H1 (cell line): ENCODE measurements around the gene SF3A2. TPM values are rescaled to one million over a fixed set of nuclear protein-coding genes. Genes with fewer than 3 reads are reported as not detected.
A peak's percentile ranks its signal among the peaks of the same experiment; 100 is the strongest.

Experiments used
- ATF2 ChIP-seq: IDR thresholded peaks from 2 replicates; pipeline ENCODE4 v1.6.1; 2012; ENCODE audit warnings: low read length, inconsistent platforms
- E2F6 ChIP-seq: IDR thresholded peaks from 2 replicates; pipeline ENCODE4 v1.6.1; 2012; ENCODE audit warnings: inconsistent platforms
- FOSL1 ChIP-seq: IDR thresholded peaks from 2 replicates; pipeline ENCODE4 v1.6.1; 2011; ENCODE audit warnings: mild to moderate bottlenecking, low read depth, low read length, moderate library complexity; ENCODE audit not compliant: insufficient read depth
- GTF2F1 ChIP-seq: IDR thresholded peaks from 2 replicates; pipeline ENCODE4 v1.6.1; 2012; ENCODE audit warnings: low read depth, low read length, improper control_type of control experiment, borderline replicate concordance
- KDM5A ChIP-seq: fragments of 200-600 bp; IDR thresholded peaks from 2 replicates; pipeline ENCODE4 v1.7.1; 2012; ENCODE audit warnings: mild to moderate bottlenecking, low read length, inconsistent platforms, mixed read lengths
- NRF1 ChIP-seq: IDR thresholded peaks from 2 replicates; pipeline ENCODE4 v1.6.1; 2011; ENCODE audit warnings: mild to moderate bottlenecking, low read depth, low read length, improper control_type of control experiment
- POU5F1 ChIP-seq: IDR thresholded peaks from 2 replicates; pipeline ENCODE4 v1.6.1; 2011; ENCODE audit warnings: low read depth, mild to moderate bottlenecking, low read length, moderate library complexity
- RAD21 ChIP-seq, 2 experiments: IDR thresholded peaks in 1 of 2; conservative IDR thresholded peaks in 1 of 2; 2 replicates each; pipeline ENCODE4 v1.6.1; 2011; ENCODE audit warnings: low read depth in 2 of 2, low read length in 2 of 2, improper control_type of control experiment in 1 of 2, inconsistent platforms in 1 of 2, mild to moderate bottlenecking in 1 of 2, moderate library complexity in 1 of 2
- RBBP5 ChIP-seq: IDR thresholded peaks from 2 replicates; pipeline ENCODE4 v1.7.1; 2012; ENCODE audit warnings: low read depth, mild to moderate bottlenecking, inconsistent platforms, low read length, moderate library complexity, borderline replicate concordance
- SIX5 ChIP-seq: IDR thresholded peaks from 2 replicates; pipeline ENCODE4 v1.6.1; 2011; ENCODE audit warnings: mild to moderate bottlenecking, low read depth, low read length
- SP2 ChIP-seq: IDR thresholded peaks from 2 replicates; pipeline ENCODE4 v1.6.1; 2012; ENCODE audit warnings: mild to moderate bottlenecking, low read length, inconsistent platforms
- TCF12 ChIP-seq: IDR thresholded peaks from 2 replicates; pipeline ENCODE4 v1.6.1; 2011; ENCODE audit warnings: low read depth, mild to moderate bottlenecking, low read length
- ZNF274 ChIP-seq: IDR thresholded peaks from 2 replicates; pipeline ENCODE4 v1.7.0; 2012; ENCODE audit warnings: low read length, borderline replicate concordance; ENCODE audit errors: extremely low read depth
- polyA plus RNA-seq, 7 experiments: library from polyadenylated mRNA; depleted of rRNA in 3 of 7; stranded (reverse) in 5 of 7; unstranded in 2 of 7; fragments of >200 nt in 5 of 7; fragments of 200-250 nt in 2 of 7; gene quantifications; 1 replicate in 5 of 7; 2 replicates in 1 of 7; 4 replicates in 1 of 7; pipeline versions ENCODE4 v1.2.1 to v1.2.3, GENCODE V29; 2011 to 2013; ENCODE audit warnings: missing spikeins in 2 of 7, mixed read lengths in 2 of 7
- total RNA-seq: library from RNA; stranded (reverse); fragmentation: NEBNext Ultra II Directional; extraction: Animal tissue kit (Norgen Biotek cat#: 25700); gene quantifications from 2 replicates; pipeline ENCODE4 v1.2.1, GENCODE V29; 2021
- TF ChIP-seq, protein P1 (sequence below): IDR thresholded peaks from 2 replicates; pipeline ENCODE4 v1.6.1; 2012; ENCODE audit warnings: inconsistent platforms

Gene SF3A2
- total and polyA plus RNA-seq, 2 of the 8 experiments (the other 6 are each of a cell fraction or from before 2014, with no cell fraction given) = 15.3 to 146 TPM

- no peak for TF ChIP-seq E2F6
- TF ChIP-seq FOSL1 = no peak
- no peak for TF ChIP-seq RBBP5
- TF ChIP-seq RAD21 (IDR thresholded peaks at IDR 0.05 in 1 of 2, conservative IDR thresholded peaks at IDR 0.05 in 1 of 2; ENCODE audit: low read depth in 2 of 2, low read length in 2 of 2) = peak; percentile 82 to 84
- TF ChIP-seq ZNF274 = no peak
- TF ChIP-seq NRF1 = no peak
- TF ChIP-seq, protein P1, sequence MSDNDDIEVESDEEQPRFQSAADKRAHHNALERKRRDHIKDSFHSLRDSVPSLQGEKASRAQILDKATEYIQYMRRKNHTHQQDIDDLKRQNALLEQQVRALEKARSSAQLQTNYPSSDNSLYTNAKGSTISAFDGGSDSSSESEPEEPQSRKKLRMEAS = peak; percentile 53
- TF ChIP-seq SP2 = no peak
- no peak for TF ChIP-seq POU5F1
- TF ChIP-seq ATF2 = no peak
- TF ChIP-seq KDM5A = no peak
- TF ChIP-seq SIX5 = no peak
- no peak for TF ChIP-seq TCF12
- TF ChIP-seq GTF2F1 = no peak
- TF ChIP-seq, all 59 proteins: peak for 7
Observed at GRCh38 chr19:2274931-2275535, 38.4 kb downstream of the SF3A2 start (continued).
